Measurements from ENCODE around the gene AP2B1. TPM values are rescaled to one million over a fixed set of nuclear protein-coding genes. Genes with fewer than 3 reads are reported as not detected.

Gene AP2B1
- total and polyA plus RNA-seq, 9 of the 15 experiments (the other 6 are each of a cell fraction or from before 2014, with no cell fraction given) = 60.1 to 287 (median 105) TPM

- TF ChIP-seq ZNF778 (CRISPR knock-in tag; IDR thresholded peaks at IDR 0.05) (no peak), MGA (IDR thresholded peaks at IDR 0.05) (no peak), USF2 (CRISPR knock-in tag; IDR thresholded peaks at IDR 0.05) (no peak), ARID2 (IDR thresholded peaks at IDR 0.05) (no peak), IRF2 (CRISPR knock-in tag; IDR thresholded peaks at IDR 0.05) (no peak), ZBTB17 (CRISPR knock-in tag; IDR thresholded peaks at IDR 0.05) (no peak; the same call in 1 of the 2 replicates), PREB (CRISPR knock-in tag; IDR thresholded peaks at IDR 0.05) (no peak), HMBOX1 (IDR thresholded peaks at IDR 0.05) (0 out of 2 replicates have a peak, but pooled peaks have one; percentile 3), MEF2A (IDR thresholded peaks at IDR 0.05; ENCODE audit: control insufficient read depth, low read depth, low read length) (no peak)
- TF ChIP-seq, protein P1, sequence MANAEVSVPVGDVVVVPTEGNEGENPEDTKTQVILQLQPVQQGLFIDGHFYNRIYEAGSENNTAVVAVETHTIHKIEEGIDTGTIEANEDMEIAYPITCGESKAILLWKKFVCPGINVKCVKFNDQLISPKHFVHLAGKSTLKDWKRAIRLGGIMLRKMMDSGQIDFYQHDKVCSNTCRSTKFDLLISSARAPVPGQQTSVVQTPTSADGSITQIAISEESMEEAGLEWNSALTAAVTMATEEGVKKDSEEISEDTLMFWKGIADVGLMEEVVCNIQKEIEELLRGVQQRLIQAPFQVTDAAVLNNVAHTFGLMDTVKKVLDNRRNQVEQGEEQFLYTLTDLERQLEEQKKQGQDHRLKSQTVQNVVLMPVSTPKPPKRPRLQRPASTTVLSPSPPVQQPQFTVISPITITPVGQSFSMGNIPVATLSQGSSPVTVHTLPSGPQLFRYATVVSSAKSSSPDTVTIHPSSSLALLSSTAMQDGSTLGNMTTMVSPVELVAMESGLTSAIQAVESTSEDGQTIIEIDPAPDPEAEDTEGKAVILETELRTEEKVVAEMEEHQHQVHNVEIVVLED (CRISPR knock-in tag; IDR thresholded peaks at IDR 0.05) = no peak
- TF ChIP-seq, protein P2, sequence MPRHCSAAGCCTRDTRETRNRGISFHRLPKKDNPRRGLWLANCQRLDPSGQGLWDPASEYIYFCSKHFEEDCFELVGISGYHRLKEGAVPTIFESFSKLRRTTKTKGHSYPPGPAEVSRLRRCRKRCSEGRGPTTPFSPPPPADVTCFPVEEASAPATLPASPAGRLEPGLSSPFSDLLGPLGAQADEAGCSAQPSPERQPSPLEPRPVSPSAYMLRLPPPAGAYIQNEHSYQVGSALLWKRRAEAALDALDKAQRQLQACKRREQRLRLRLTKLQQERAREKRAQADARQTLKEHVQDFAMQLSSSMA (CRISPR knock-in tag; IDR thresholded peaks at IDR 0.05) = no peak
Observed at GRCh38 chr17:35578929-35579432, 8.1 kb upstream of the AP2B1 start (continued).

Data from K562 (cell line).